Measurements from ENCODE around the gene GALK2. TPM values are rescaled to one million over a fixed set of nuclear protein-coding genes. Genes with fewer than 3 reads are reported as not detected.

The GALK2 gene
- total and polyA plus RNA-seq, 2 of the 8 experiments (the other 6 are each of a cell fraction or from before 2014, with no cell fraction given): 8.7 to 16.1 TPM

DNA sequence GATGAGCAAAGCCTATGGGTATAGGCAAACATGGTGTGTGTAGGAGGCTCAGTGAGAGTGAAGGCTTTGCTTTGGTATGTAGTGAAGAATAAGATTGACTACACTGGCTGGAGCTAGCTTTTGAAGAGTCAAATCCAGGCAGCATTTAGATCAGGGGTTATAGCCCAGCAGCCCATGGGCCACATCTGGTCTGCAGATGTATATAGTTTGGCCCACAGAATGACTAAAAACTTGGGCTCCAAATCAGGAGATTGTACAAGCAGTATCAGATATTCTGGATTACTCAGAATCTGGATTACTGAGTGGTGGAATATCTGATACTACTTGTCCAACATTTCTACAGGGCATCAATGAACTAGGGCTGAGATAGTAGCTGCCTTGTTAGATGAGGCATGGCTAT lies 160.1 kb downstream of the GALK2 start:
- peak overlapping the region; percentile 75 for H4K91ac ChIP-seq (replicated peaks; ENCODE audit: insufficient read length, low read length)
- FAIRE-seq (no peak), DNase-seq (ENCODE audit: low read depth in 1 of 2, low spot score in 2 of 2) (no peak)
- POLR2A ChIA-PET (ENCODE audit: partially characterized antibody): no interaction called here
- peak overlapping the region; percentile 96 for H2BK5ac ChIP-seq (ENCODE audit: low read depth, low read length)
- TF ChIP-seq NANOG (IDR thresholded peaks at IDR 0.05; ENCODE audit: insufficient read depth, low read depth, low read length, poor library complexity, severe bottlenecking) (no peak), YY1 (IDR thresholded peaks at IDR 0.05; ENCODE audit: low read depth, low read length) (no peak), CHD1 (IDR thresholded peaks at IDR 0.05; ENCODE audit: low read depth, low read length) (no peak), JUN (IDR thresholded peaks at IDR 0.05; ENCODE audit: low read depth, low read length) (no peak), SAP30 (IDR thresholded peaks at IDR 0.05; ENCODE audit: insufficient read depth, insufficient replicate concordance, low read length) (no peak)
- no peak overlapping the region for H3K23ac ChIP-seq (ENCODE audit: insufficient read length)
- CTCF ChIA-PET (ENCODE audit: partially characterized antibody): interaction anchor here (1.2 kb wide), 1 partner anchor 10 kb away, joined by 3 read pairs; no protein-coding TSS in a partner anchor
- H3K79me1 ChIP-seq (ENCODE audit: low read depth, low read length): no peaks in the 10 kb centered on the region
- H3K14ac ChIP-seq (ENCODE audit: insufficient read length): no peak overlapping the region
- H3K9me3 ChIP-seq (ENCODE audit: insufficient read depth in 2 of 2, low read depth in 1 of 2, low read length in 1 of 2): no peaks in the 10 kb centered on the region
- H4K5ac ChIP-seq (ENCODE audit: insufficient read length, low read depth, low read length): peak overlapping the region; percentile 79
- no peak overlapping the region for H2AFZ ChIP-seq (ENCODE audit: low read length)
- H3K9ac ChIP-seq (replicated peaks in 1 of 4; ENCODE audit: extremely low read depth in 1 of 4, low read depth in 3 of 4, low read length in 3 of 4): peak overlapping the region in 1 of 4 experiments; percentile 13; a peak in 1 of 7 replicates
- H3K18ac ChIP-seq (ENCODE audit: extremely low read depth, low read length): peak overlapping the region; percentile 72
- no peaks in the 10 kb centered on the region for H3K36me3 ChIP-seq (ENCODE audit: control insufficient read depth in 2 of 4, insufficient read depth in 4 of 4, low read length in 3 of 4)
- no peak overlapping the region; the same call in 1 of the 2 replicates for H2BK15ac ChIP-seq (ENCODE audit: low read length)
- no peaks in the 10 kb centered on the region for H3K27me3 ChIP-seq (replicated peaks in 1 of 4; ENCODE audit: control insufficient read depth in 3 of 4, extremely low read depth in 1 of 4, insufficient read depth in 3 of 4, low read length in 3 of 4)
- H3K27ac ChIP-seq (ENCODE audit: low read depth, low read length): no peak overlapping the region
- no peaks in the 10 kb centered on the region; the same call in 1 of the 2 replicates for H3K23me2 ChIP-seq (ENCODE audit: low read depth, low read length)
- no peak overlapping the region for H4K8ac ChIP-seq (ENCODE audit: extremely low read depth, insufficient read depth, low read length)
- H2AK5ac ChIP-seq (ENCODE audit: low read depth, low read length): peak overlapping the region; percentile 94
- no peaks in the 10 kb centered on the region for H4K20me1 ChIP-seq (replicated peaks in 1 of 2; ENCODE audit: control insufficient read depth in 1 of 2, insufficient read depth in 2 of 2, low read length in 2 of 2)
- H2BK20ac ChIP-seq (ENCODE audit: low read length): peak overlapping the region; percentile 92
- no peak overlapping the region for H3K4me3 ChIP-seq (ENCODE audit: extremely low read depth in 1 of 4, insufficient read depth in 2 of 4, low read depth in 3 of 4, low read length in 4 of 4)
- no peaks in the 10 kb centered on the region; a peak in 1 of 4 replicates for H3K79me2 ChIP-seq (ENCODE audit: control insufficient read depth in 1 of 2, insufficient read depth in 2 of 2, low read length in 2 of 2)
- peak overlapping the region; percentile 94 for H2BK120ac ChIP-seq (replicated peaks; ENCODE audit: low read depth, low read length)
- peaks cover 0 to 15% (median 8%) of the 10 kb centered on the region in 4 experiments; a peak in 4 of 7 replicates for H3K4me1 ChIP-seq (replicated peaks in 1 of 4; ENCODE audit: control insufficient read depth in 3 of 4, insufficient read depth in 4 of 4, low read length in 3 of 4)
- peak overlapping the region; percentile 50 for H3K4ac ChIP-seq (replicated peaks; ENCODE audit: insufficient read length, low read depth, low read length)
- H2BK12ac ChIP-seq (ENCODE audit: low read depth, low read length): peak overlapping the region; percentile 99
- H3K56ac ChIP-seq (replicated peaks; ENCODE audit: insufficient read length, low read depth, low read length): no peak overlapping the region
- H3K4me2 ChIP-seq (ENCODE audit: insufficient read depth in 1 of 2, low read depth in 2 of 2, low read length in 2 of 2): no peak overlapping the region

Data from H1 (cell line).